ENCODE results near the gene DHCR7.
A peak's percentile ranks its signal among the peaks of the same experiment; 100 is the strongest.
"Not testable (repeated sequence)": the region's sequence is repeated elsewhere in the genome, so short reads cannot be mapped to it uniquely, and the experiment has no call there.

DHCR7 gene

GRCh38 chr11:71436861-71437260, 11.3 kb downstream of the DHCR7 start:
- DNase-seq, result no peak

GRCh38 chr11:71435278-71435951, 12.8 kb downstream of the DHCR7 start:
- DNase-seq, result no peak

- DNase-seq, result no peak
These were observed 13.5 kb downstream of the DHCR7 start for GRCh38 chr11:71434576-71435130.

GRCh38 chr11:71433648-71434450, 14.3 kb downstream of the DHCR7 start:
- DNase-seq, result no peak

- no peak for DNase-seq
These were observed 15.2 kb downstream of the DHCR7 start for GRCh38 chr11:71432761-71433647.

- DNase-seq, result no peak
These were observed 16.9 kb downstream of the DHCR7 start for GRCh38 chr11:71431271-71431670.

- no peak for DNase-seq
These were observed 18.0 kb downstream of the DHCR7 start for GRCh38 chr11:71430166-71430565.

- DNase-seq, result no peak
These were observed 18.5 kb downstream of the DHCR7 start for GRCh38 chr11:71429701-71430100.

- DNase-seq, result no peak
These were observed 19.2 kb downstream of the DHCR7 start for GRCh38 chr11:71428861-71429435.

GRCh38 chr11:71426413-71426812, 21.8 kb downstream of the DHCR7 start:
- DNase-seq, result peak; percentile 22

- peak; percentile 20 for DNase-seq
These were observed 22.3 kb downstream of the DHCR7 start for GRCh38 chr11:71425860-71426259.

- DNase-seq, result no peak
These were observed 22.8 kb downstream of the DHCR7 start for GRCh38 chr11:71425409-71425808.

GRCh38 chr11:71423181-71423790, 24.9 kb downstream of the DHCR7 start:
- no peak for DNase-seq

- not testable (repeated sequence) for DNase-seq
These were observed 25.9 kb downstream of the DHCR7 start for GRCh38 chr11:71422318-71422717.

GRCh38 chr11:71421392-71421950, 26.7 kb downstream of the DHCR7 start:
- DNase-seq, result no peak

GRCh38 chr11:71420455-71421241, 27.5 kb downstream of the DHCR7 start:
- peak; percentile 16 for DNase-seq

- no peak for DNase-seq
These were observed 29.6 kb downstream of the DHCR7 start for GRCh38 chr11:71418643-71419042.

- DNase-seq, result no peak
These were observed 33.5 kb downstream of the DHCR7 start for GRCh38 chr11:71414645-71415044.

GRCh38 chr11:71410363-71410966, 37.7 kb downstream of the DHCR7 start:
- no peak for DNase-seq

GRCh38 chr11:71408826-71409225, 39.4 kb downstream of the DHCR7 start:
- DNase-seq, result no peak

All from fibroblast of skin of abdomen (primary cell).